H1 (cell line): Measurements from ENCODE around the gene GAK. TPM values are rescaled to one million over a fixed set of nuclear protein-coding genes. Genes with fewer than 3 reads are reported as not detected.

Experiments used
- CTCF ChIA-PET: fragments of 300-600 bp; sonication (Branson Sonifier 250); formaldehyde crosslinking; loops from one replicate; lab custom pipeline; 2021; ENCODE audit not compliant: partially characterized antibody; lab: Charles Lee
- POLR2A ChIA-PET: fragments of 300-600 bp; sonication (Branson Sonifier 250); formaldehyde crosslinking; loops from one replicate; lab custom pipeline; 2021; ENCODE audit warnings: inconsistent platforms; ENCODE audit not compliant: partially characterized antibody; lab: Charles Lee
- DNase-seq, 2 experiments: peaks; one replicate each; pipeline versions ENCODE4 v3.0.0 to v3.0.0-alpha.2; 2010 to 2022; ENCODE audit warnings: low spot score in 2 of 2, low read depth in 1 of 2, mixed read lengths in 1 of 2
- FAIRE-seq: peaks from 2 replicates; lab custom pipeline; 2011; peaks lifted over from hg19 to GRCh38; lab: Jason Lieb, UNC
- H2AFZ ChIP-seq: 2 replicates; pipeline ENCODE4 v1.8.1; 2012; ENCODE audit warnings: low read length, inconsistent platforms
- H2AK5ac ChIP-seq: 2 replicates; pipeline ENCODE4 v1.6.1; 2013; ENCODE audit warnings: low read depth, low read length
- H2BK120ac ChIP-seq: replicated peaks from 2 replicates; pipeline ENCODE3; 2013; ENCODE audit warnings: low read depth, low read length, inconsistent platforms
- H2BK12ac ChIP-seq: 2 replicates; pipeline ENCODE4 v1.6.1; 2013; ENCODE audit warnings: low read depth, low read length
- H2BK15ac ChIP-seq: 2 replicates; pipeline ENCODE4 v1.6.1; 2013; ENCODE audit warnings: low read length
- H2BK20ac ChIP-seq: 2 replicates; pipeline ENCODE4 v1.6.1; 2013; ENCODE audit warnings: low read length
- H2BK5ac ChIP-seq: 2 replicates; pipeline ENCODE4 v1.6.1; 2013; ENCODE audit warnings: low read depth, low read length
- H3K14ac ChIP-seq: 2 replicates; pipeline ENCODE4 v1.6.1; 2013; ENCODE audit warnings: inconsistent platforms; ENCODE audit not compliant: insufficient read length
- H3K18ac ChIP-seq: 2 replicates; pipeline ENCODE4 v1.6.1; 2013; ENCODE audit warnings: low read length; ENCODE audit errors: extremely low read depth
- H3K23ac ChIP-seq: 2 replicates; pipeline ENCODE4 v1.6.1; 2013; ENCODE audit warnings: inconsistent platforms; ENCODE audit not compliant: insufficient read length
- H3K23me2 ChIP-seq: 2 replicates; pipeline ENCODE4 v1.6.1; 2013; ENCODE audit warnings: low read depth, low read length
- H3K27ac ChIP-seq: 2 replicates; pipeline ENCODE4 v1.6.1; 2011; ENCODE audit warnings: low read depth, low read length, inconsistent platforms
- H3K27me3 ChIP-seq, 4 experiments: replicated peaks in 1 of 4; 1 replicate in 1 of 4; 2 replicates in 3 of 4; pipeline versions ENCODE4 v1.6.1 to v1.8.1; 2011 to 2013; ENCODE audit warnings: low read length in 3 of 4, mild to moderate bottlenecking in 3 of 4, inconsistent platforms in 2 of 4, mixed read lengths in 2 of 4, moderate library complexity in 1 of 4; ENCODE audit not compliant: control insufficient read depth in 3 of 4, insufficient read depth in 3 of 4; ENCODE audit errors: extremely low read depth in 1 of 4
- H3K36me3 ChIP-seq, 4 experiments: 2 replicates each; pipeline versions ENCODE4 v1.6.1 to v1.8.1; 2011 to 2013; ENCODE audit warnings: mild to moderate bottlenecking in 4 of 4, low read length in 3 of 4, moderate library complexity in 2 of 4, control low read depth in 1 of 4, inconsistent platforms in 1 of 4; ENCODE audit not compliant: insufficient read depth in 4 of 4, control insufficient read depth in 2 of 4
- H3K4ac ChIP-seq: replicated peaks from 2 replicates; pipeline ENCODE3; 2013; ENCODE audit warnings: low read length, low read depth, mixed read lengths, inconsistent platforms; ENCODE audit not compliant: insufficient read length
- H3K4me1 ChIP-seq, 4 experiments: replicated peaks in 1 of 4; 1 replicate in 1 of 4; 2 replicates in 3 of 4; pipeline versions ENCODE4 v1.6.1 to v1.8.1; 2011 to 2013; ENCODE audit warnings: low read length in 3 of 4, inconsistent platforms in 2 of 4, mixed read lengths in 1 of 4; ENCODE audit not compliant: insufficient read depth in 4 of 4, control insufficient read depth in 3 of 4
- H3K4me2 ChIP-seq, 2 experiments: 2 replicates each; pipeline versions ENCODE4 v1.6.1 to v1.8.1; 2011 to 2013; ENCODE audit warnings: low read depth in 2 of 2, low read length in 2 of 2, control low read depth in 1 of 2, inconsistent platforms in 1 of 2, mild to moderate bottlenecking in 1 of 2; ENCODE audit not compliant: insufficient read depth in 1 of 2
- H3K4me3 ChIP-seq, 4 experiments: fragments of 200-600, 300-600 bp in 1 of 4; sonication (generic), shearing (Covaris generic), sonication (Bioruptor Twin) in 1 of 4; 2 replicates each; pipeline versions ENCODE4 v1.5.1 to v1.8.1; 2011 to 2016; ENCODE audit warnings: low read length in 4 of 4, low read depth in 3 of 4, control low read depth in 2 of 4, inconsistent platforms in 2 of 4, mild to moderate bottlenecking in 2 of 4, mixed read lengths in 1 of 4, moderate library complexity in 1 of 4; ENCODE audit not compliant: insufficient read depth in 2 of 4; ENCODE audit errors: extremely low read depth in 1 of 4
- H3K56ac ChIP-seq: replicated peaks from 2 replicates; pipeline ENCODE3; 2013; ENCODE audit warnings: low read depth, mild to moderate bottlenecking, mixed read lengths, low read length, inconsistent platforms; ENCODE audit not compliant: insufficient read length
- H3K79me1 ChIP-seq: 2 replicates; pipeline ENCODE4 v1.6.1; 2013; ENCODE audit warnings: low read depth, low read length, control low read depth
- H3K79me2 ChIP-seq, 2 experiments: 2 replicates each; pipeline versions ENCODE4 v1.6.1 to v1.8.1; 2012 to 2013; ENCODE audit warnings: low read length in 2 of 2, mild to moderate bottlenecking in 2 of 2, inconsistent platforms in 1 of 2; ENCODE audit not compliant: insufficient read depth in 2 of 2, control insufficient read depth in 1 of 2
- H3K9ac ChIP-seq, 4 experiments: replicated peaks in 1 of 4; 1 replicate in 1 of 4; 2 replicates in 3 of 4; pipeline versions ENCODE4 v1.6.1 to v1.8.1; 2011 to 2013; ENCODE audit warnings: low read depth in 3 of 4, low read length in 3 of 4, control low read depth in 2 of 4, mild to moderate bottlenecking in 2 of 4, moderate library complexity in 2 of 4, inconsistent platforms in 1 of 4; ENCODE audit errors: extremely low read depth in 1 of 4
- H3K9me3 ChIP-seq, 2 experiments: 2 replicates each; pipeline versions ENCODE4 v1.6.1 to v1.8.1; 2012 to 2013; ENCODE audit warnings: mild to moderate bottlenecking in 2 of 2, moderate library complexity in 2 of 2, control low read depth in 1 of 2, inconsistent platforms in 1 of 2, low read depth in 1 of 2, low read length in 1 of 2, mixed read lengths in 1 of 2; ENCODE audit not compliant: insufficient read depth in 2 of 2
- H4K20me1 ChIP-seq, 2 experiments: replicated peaks in 1 of 2; 2 replicates each; pipeline versions ENCODE3 to v1.8.1; 2011 to 2013; ENCODE audit warnings: inconsistent platforms in 2 of 2, low read length in 2 of 2, mild to moderate bottlenecking in 1 of 2; ENCODE audit not compliant: insufficient read depth in 2 of 2, control insufficient read depth in 1 of 2
- H4K5ac ChIP-seq: 2 replicates; pipeline ENCODE4 v1.6.1; 2013; ENCODE audit warnings: low read length, low read depth, mixed read lengths, inconsistent platforms; ENCODE audit not compliant: insufficient read length
- H4K8ac ChIP-seq: 2 replicates; pipeline ENCODE4 v1.8.0; 2013; ENCODE audit warnings: mild to moderate bottlenecking, moderate library complexity, low read length, inconsistent platforms; ENCODE audit not compliant: insufficient read depth; ENCODE audit errors: extremely low read depth
- H4K91ac ChIP-seq: replicated peaks from 2 replicates; pipeline ENCODE3; 2013; ENCODE audit warnings: low read length, mixed read lengths, inconsistent platforms; ENCODE audit not compliant: insufficient read length
- ASH2L ChIP-seq: fragments of 200-600, 300-600 bp; sonication (generic); IDR thresholded peaks from one replicate; pipeline ENCODE4 v1.7.1; 2017; ENCODE audit warnings: low read length
- CHD2 ChIP-seq: IDR thresholded peaks from 2 replicates; pipeline ENCODE4 v1.6.1; 2012; ENCODE audit warnings: low read length, improper control_type of control experiment
- JUND ChIP-seq: IDR thresholded peaks from 2 replicates; pipeline ENCODE4 v1.6.1; 2011; ENCODE audit warnings: mild to moderate bottlenecking, improper control_type of control experiment, low read length
- NRF1 ChIP-seq: IDR thresholded peaks from 2 replicates; pipeline ENCODE4 v1.6.1; 2011; ENCODE audit warnings: mild to moderate bottlenecking, low read depth, low read length, improper control_type of control experiment
- RXRA ChIP-seq: IDR thresholded peaks from 2 replicates; pipeline ENCODE4 v1.6.1; 2011; ENCODE audit warnings: low read depth, mild to moderate bottlenecking, low read length, moderate library complexity; ENCODE audit not compliant: insufficient read depth
- SP1 ChIP-seq: IDR thresholded peaks from 2 replicates; pipeline ENCODE4 v1.6.1; 2011; ENCODE audit warnings: low read depth, low read length
- SRF ChIP-seq: IDR thresholded peaks from 2 replicates; pipeline ENCODE4 v1.6.1; 2011; ENCODE audit warnings: mild to moderate bottlenecking, low read depth, low read length, moderate library complexity
- WGBS, 2 experiments: shearing (Covaris generic) in 1 of 2; methylation state at CpG; one replicate each; pipeline versions ENCODE4 v1.1.6 to v1.1.7; 2013 to 2015; ENCODE audit warnings: low lambda C conversion rate in 2 of 2, mixed read lengths in 2 of 2, inconsistent platforms in 1 of 2, low coverage in 1 of 2, missing lambda C conversion rate in 1 of 2; ENCODE audit not compliant: insufficient replicate concordance in 2 of 2, insufficient coverage in 1 of 2, insufficient read length in 1 of 2; ENCODE audit errors: extremely low coverage in 1 of 2, missing lambda C conversion rate in 1 of 2; 5-methylcytosine and 5-hydroxymethylcytosine counted together
- polyA plus RNA-seq, 7 experiments: library from polyadenylated mRNA; depleted of rRNA in 3 of 7; stranded (reverse) in 5 of 7; unstranded in 2 of 7; fragments of >200 nt in 5 of 7; fragments of 200-250 nt in 2 of 7; gene quantifications; 1 replicate in 5 of 7; 2 replicates in 1 of 7; 4 replicates in 1 of 7; pipeline versions ENCODE4 v1.2.1 to v1.2.3, GENCODE V29; 2011 to 2013; ENCODE audit warnings: missing spikeins in 2 of 7, mixed read lengths in 2 of 7
- total RNA-seq: library from RNA; stranded (reverse); fragmentation: NEBNext Ultra II Directional; extraction: Animal tissue kit (Norgen Biotek cat#: 25700); gene quantifications from 2 replicates; pipeline ENCODE4 v1.2.1, GENCODE V29; 2021
- TF ChIP-seq, protein P1 (sequence below): IDR thresholded peaks from 2 replicates; pipeline ENCODE4 v1.6.1; 2011; ENCODE audit warnings: low read depth, mild to moderate bottlenecking, low read length; ENCODE audit not compliant: insufficient read depth
- TF ChIP-seq, protein P2 (sequence below): IDR thresholded peaks from 2 replicates; pipeline ENCODE4 v1.6.1; 2012; ENCODE audit warnings: inconsistent platforms

The GAK gene
- total and polyA plus RNA-seq, 2 of the 8 experiments (the other 6 are each of a cell fraction or from before 2014, with no cell fraction given) = 31.5 to 70.8 TPM

DNA sequence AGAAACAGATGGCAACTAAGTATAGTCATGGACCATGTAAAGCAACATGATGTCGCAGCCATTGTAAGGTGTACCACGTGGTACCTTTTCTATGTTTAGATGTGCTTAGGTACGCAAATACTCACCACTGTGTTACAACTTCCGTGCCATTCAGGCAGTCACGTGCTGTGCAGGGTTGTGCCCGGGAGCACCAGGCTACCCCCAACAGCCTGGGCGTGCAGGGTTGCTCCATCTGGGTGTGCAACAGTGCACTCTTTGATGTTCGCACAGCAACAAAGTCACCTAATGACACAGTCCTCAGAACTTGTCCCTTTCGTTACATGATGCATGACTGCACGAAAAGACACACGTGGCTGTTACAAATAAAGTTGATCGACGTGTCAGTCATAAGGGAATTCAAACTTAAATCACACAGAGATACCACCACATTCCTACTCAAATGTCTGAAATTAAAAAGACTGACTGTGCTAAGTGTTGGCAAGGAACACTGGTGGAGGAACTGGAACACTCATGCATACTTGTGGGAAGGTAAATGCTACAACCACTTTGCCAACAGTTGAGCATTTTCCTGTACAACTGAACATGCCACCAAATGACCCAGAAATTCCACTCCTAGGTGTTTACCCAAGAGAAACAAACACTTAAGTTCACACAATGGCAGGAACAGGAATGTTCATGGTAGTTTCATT is 130.5 kb downstream of the GAK start:
- Histone ChIP-seq H3K4me3 (no peak overlapping the region), H2BK5ac (no peak overlapping the region), H4K20me1 (peaks cover 0 to 1% of the 10 kb centered on the region in 2 experiments), H2BK20ac (no peak overlapping the region), H3K4me1 (no peaks in the 10 kb centered on the region; a peak in 2 of 7 replicates), H3K23me2 (no peaks in the 10 kb centered on the region), H4K5ac (no peak overlapping the region), H2BK120ac (no peak overlapping the region), H2BK12ac (no peak overlapping the region), H3K14ac (no peak overlapping the region), H3K9ac (no peak overlapping the region), H2BK15ac (no peak overlapping the region), H2AFZ (no peak overlapping the region), H3K27me3 (peaks cover 1 to 13% (median 5%) of the 10 kb centered on the region in 4 experiments), H3K79me1 (no peaks in the 10 kb centered on the region), H2AK5ac (no peak overlapping the region), H3K36me3 (no peaks in the 10 kb centered on the region), H3K23ac (no peak overlapping the region)
- POLR2A ChIA-PET = no interaction called here
- 88% methylated on average over 13 of the region's 13 CpGs; no CpG with 5 or more reads in 1 of the 2 experiments for WGBS, 2 experiments
- no peak for DNase-seq
- FAIRE-seq = no peak
- TF ChIP-seq SRF = no peak
- no peak for TF ChIP-seq CHD2
- no peak for TF ChIP-seq SP1
- TF ChIP-seq, protein P1, sequence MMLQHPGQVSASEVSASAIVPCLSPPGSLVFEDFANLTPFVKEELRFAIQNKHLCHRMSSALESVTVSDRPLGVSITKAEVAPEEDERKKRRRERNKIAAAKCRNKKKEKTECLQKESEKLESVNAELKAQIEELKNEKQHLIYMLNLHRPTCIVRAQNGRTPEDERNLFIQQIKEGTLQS = no peak
- TF ChIP-seq ASH2L = no peak
- TF ChIP-seq RXRA = no peak
- TF ChIP-seq JUND = no peak
- no peak for TF ChIP-seq NRF1
- TF ChIP-seq, protein P2, sequence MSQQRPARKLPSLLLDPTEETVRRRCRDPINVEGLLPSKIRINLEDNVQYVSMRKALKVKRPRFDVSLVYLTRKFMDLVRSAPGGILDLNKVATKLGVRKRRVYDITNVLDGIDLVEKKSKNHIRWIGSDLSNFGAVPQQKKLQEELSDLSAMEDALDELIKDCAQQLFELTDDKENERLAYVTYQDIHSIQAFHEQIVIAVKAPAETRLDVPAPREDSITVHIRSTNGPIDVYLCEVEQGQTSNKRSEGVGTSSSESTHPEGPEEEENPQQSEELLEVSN = no peak
- TF ChIP-seq, all 59 proteins: peak for 0
- peaks cover 0 to 5% of the 10 kb centered on the region in 2 experiments; a peak in 1 of 4 replicates for H3K9me3 ChIP-seq
- H3K4ac ChIP-seq = no peak overlapping the region
- H4K91ac ChIP-seq = no peak overlapping the region
- H3K4me2 ChIP-seq = no peak overlapping the region
- H3K18ac ChIP-seq = no peak overlapping the region
- no peak overlapping the region for H3K27ac ChIP-seq
- no peak overlapping the region for H3K56ac ChIP-seq
- no peaks in the 10 kb centered on the region for H3K79me2 ChIP-seq
- H4K8ac ChIP-seq = no peak overlapping the region
- CTCF ChIA-PET = interaction anchor here (0.6 to 1.0 kb wide), 3 partner anchors 15 to 106 kb away, joined by 3 read pairs; no protein-coding TSS in a partner anchor
